GM10248 (cell line): ENCODE results near the gene TNK2.

Experiments used
- CTCF ChIA-PET: fragments of 300-600 bp; sonication (Branson Sonifier 250); formaldehyde crosslinking; extraction: SDS; loops from one replicate; lab custom pipeline; 2021; ENCODE audit warnings: antibody characterized with exemption; lab: Yijun Ruan, JAX
- POLR2A ChIA-PET: fragments of 350-650 bp; sonication (Branson Sonifier 250); formaldehyde crosslinking; extraction: SDS; loops from one replicate; lab custom pipeline; 2020; ENCODE audit warnings: antibody characterized with exemption; lab: Yijun Ruan, JAX
- DNase-seq: peaks from one replicate; pipeline ENCODE4 v3.0.0; 2012; ENCODE audit errors: extremely low spot score
- TF ChIP-seq, protein P1 (sequence below): IDR thresholded peaks from 2 replicates; pipeline ENCODE4 v1.5.1; 2012; ENCODE audit warnings: mild to moderate bottlenecking, low read depth; ENCODE audit errors: extremely low read depth, missing control alignments, control extremely low read depth

TNK2 gene

DNA sequence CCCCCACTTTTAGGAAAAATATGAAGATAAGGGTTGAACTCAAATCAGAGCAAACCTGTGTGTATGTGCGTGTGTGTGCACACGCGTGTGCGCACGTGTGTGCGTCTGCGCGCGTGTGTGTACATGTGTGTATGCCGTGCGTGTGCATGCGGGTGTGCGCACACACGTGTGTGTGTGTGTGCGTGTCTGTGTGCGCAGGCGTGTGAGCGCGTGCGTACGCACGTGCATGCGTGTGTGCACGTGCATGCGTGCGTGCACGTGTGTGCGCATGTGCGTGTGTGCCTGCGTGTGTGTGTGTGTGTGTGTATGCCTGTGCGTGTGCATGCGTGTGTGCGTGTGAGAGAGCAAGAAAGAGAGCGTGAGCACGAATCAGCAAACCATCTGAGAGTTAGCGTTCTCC, 20.7 kb downstream of the TNK2 start:
- POLR2A ChIA-PET: no interaction called here

DNA sequence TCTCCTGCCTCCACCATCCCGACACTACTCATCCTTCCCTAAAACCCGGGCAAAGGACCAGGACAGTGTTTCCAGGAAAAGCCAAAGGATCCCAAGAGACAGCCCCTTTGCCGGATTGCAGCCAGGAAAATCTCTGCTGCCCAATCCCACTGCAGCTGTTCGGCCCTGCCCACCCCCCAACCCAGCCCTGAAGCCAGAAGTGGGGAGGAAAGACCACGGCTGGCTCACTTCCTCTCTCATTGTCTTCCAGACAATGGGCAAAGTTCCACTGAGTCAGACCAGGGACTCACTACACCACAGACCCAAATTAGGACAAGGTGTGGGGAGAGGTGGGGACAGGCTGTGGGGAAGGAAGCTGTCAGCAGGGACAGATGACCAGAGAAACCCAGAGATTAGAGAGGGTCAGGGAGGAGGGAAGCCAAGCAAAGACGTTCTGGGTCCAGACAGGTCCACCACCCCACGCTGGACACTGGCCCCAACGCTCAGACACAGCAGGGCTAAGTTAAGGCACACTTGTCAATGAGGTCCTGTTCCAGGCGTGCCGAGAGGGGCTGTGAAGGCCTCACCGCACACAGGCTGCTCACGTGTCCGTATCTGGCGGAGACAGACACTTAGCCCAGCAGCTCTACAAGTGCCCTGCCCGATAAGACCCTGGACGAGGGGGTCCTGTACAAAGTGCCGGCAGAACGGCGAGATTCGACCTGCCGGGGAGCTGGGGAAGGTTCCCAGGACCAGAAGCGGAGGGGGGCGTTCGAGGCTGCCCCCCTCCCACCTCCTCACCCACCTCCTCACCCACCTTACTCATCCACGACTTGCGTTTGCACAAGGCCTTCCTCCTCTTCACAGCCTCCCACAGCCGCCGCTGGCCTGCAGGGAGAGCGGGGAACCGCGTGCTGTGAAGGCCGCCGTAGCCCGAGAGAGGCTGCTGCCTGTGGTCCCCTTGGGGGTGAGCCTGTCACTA, 21.9 kb downstream of the TNK2 start:
- no peak for DNase-seq
- ChIA-PET CTCF (interaction anchor here (1.2 to 10.9 kb wide), 5 partner anchors 9 to 54 kb away, joined by 3 to 254 read pairs (median 14); no protein-coding TSS in a partner anchor), POLR2A (no interaction called here)
- TF ChIP-seq, protein P1, sequence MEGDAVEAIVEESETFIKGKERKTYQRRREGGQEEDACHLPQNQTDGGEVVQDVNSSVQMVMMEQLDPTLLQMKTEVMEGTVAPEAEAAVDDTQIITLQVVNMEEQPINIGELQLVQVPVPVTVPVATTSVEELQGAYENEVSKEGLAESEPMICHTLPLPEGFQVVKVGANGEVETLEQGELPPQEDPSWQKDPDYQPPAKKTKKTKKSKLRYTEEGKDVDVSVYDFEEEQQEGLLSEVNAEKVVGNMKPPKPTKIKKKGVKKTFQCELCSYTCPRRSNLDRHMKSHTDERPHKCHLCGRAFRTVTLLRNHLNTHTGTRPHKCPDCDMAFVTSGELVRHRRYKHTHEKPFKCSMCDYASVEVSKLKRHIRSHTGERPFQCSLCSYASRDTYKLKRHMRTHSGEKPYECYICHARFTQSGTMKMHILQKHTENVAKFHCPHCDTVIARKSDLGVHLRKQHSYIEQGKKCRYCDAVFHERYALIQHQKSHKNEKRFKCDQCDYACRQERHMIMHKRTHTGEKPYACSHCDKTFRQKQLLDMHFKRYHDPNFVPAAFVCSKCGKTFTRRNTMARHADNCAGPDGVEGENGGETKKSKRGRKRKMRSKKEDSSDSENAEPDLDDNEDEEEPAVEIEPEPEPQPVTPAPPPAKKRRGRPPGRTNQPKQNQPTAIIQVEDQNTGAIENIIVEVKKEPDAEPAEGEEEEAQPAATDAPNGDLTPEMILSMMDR: no peak

More for the DNA sequence above, 20.7 kb downstream of the TNK2 start:
- TF ChIP-seq, protein P1: no peak
- no peak for DNase-seq
- CTCF ChIA-PET: interaction anchor here (1.2 to 10.9 kb wide), 4 partner anchors 8 to 53 kb away, joined by 3 to 254 read pairs (median 78); no protein-coding TSS in a partner anchor

- TF ChIP-seq, protein P1: no peak
- POLR2A ChIA-PET: no interaction called here
- DNase-seq: no peak
- CTCF ChIA-PET: interaction anchor here (1.2 to 3.4 kb wide), 4 partner anchors 10 to 29 kb away, joined by 3 to 19 read pairs (median 10); no protein-coding TSS in a partner anchor
Measured at GRCh38 chr3:195885036-195885891, 23.1 kb downstream of the TNK2 start.

DNA sequence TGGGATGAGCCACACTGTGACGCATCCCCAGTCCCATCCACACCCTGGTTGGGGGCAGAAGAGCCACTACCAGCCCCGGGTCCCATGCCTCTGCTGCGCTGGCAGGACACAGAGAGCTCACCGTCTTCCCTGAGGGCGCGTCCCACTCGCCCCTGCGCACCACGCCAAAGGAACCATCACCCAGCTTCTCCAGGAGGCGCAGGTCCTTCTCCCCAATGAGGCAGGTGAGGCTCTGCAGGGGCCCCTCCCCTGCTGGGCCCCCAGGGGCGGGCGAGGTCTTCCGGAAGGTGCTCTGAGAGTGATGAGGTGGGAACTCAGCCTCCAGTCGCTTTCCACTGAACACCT, 23.7 kb downstream of the TNK2 start:
- TF ChIP-seq, protein P1: no peak
- ChIA-PET CTCF (interaction anchor here (1.7 to 3.4 kb wide), 3 partner anchors 11 to 30 kb away, joined by 6 to 19 read pairs (median 14); no protein-coding TSS in a partner anchor), POLR2A (no interaction called here)
- no peak for DNase-seq

- DNase-seq: no peak
- TF ChIP-seq, protein P1: no peak
- ChIA-PET POLR2A (no interaction called here), CTCF (interaction anchor here (1.7 to 3.4 kb wide), 3 partner anchors 11 to 31 kb away, joined by 6 to 14 read pairs (median 9); no protein-coding TSS in a partner anchor)
Measured at GRCh38 chr3:195883801-195884200, 24.6 kb downstream of the TNK2 start.

- TF ChIP-seq, protein P1: no peak
- ChIA-PET POLR2A (no interaction called here), CTCF (interaction anchor here (1.2 to 3.4 kb wide), 3 partner anchors 11 to 33 kb away, joined by 3 to 14 read pairs (median 9); no protein-coding TSS in a partner anchor)
- no peak for DNase-seq
Measured at GRCh38 chr3:195883160-195883559, 25.2 kb downstream of the TNK2 start.
